Thyroid gland (tissue), 4 donors: Measurements from ENCODE around the gene SACM1L. TPM values are rescaled to one million over a fixed set of nuclear protein-coding genes. Genes with fewer than 3 reads are reported as not detected.

ENCODE experiments used
- DNase-seq, 2 donors: peaks; one replicate each; pipeline ENCODE4 v3.0.0-alpha.2; 2019
- H3K27ac ChIP-seq, 3 donors: fragments of 200-600 bp; sonication (generic); 1 replicate in 2 of 3; 2 replicates in 1 of 3; pipeline ENCODE4 v1.5.1; 2016 to 2019; ENCODE audit warnings: mild to moderate bottlenecking in 1 of 3, moderate library complexity in 1 of 3
- H3K27me3 ChIP-seq: fragments of 200-600 bp; sonication (generic); one replicate; pipeline ENCODE4 v1.5.1; 2019
- H3K36me3 ChIP-seq, 2 donors: fragments of 200-600 bp; sonication (generic); one replicate each; pipeline ENCODE4 v1.5.1; 2016 to 2019
- H3K4me1 ChIP-seq, 2 donors: fragments of 200-600 bp; sonication (generic); one replicate each; pipeline ENCODE4 v1.5.1; 2017 to 2019
- H3K4me3 ChIP-seq, 3 donors: fragments of 200-600 bp; sonication (generic); replicated peaks in 1 of 3; 1 replicate in 2 of 3; 2 replicates in 1 of 3; pipeline ENCODE4 v1.5.1; 2016; ENCODE audit warnings: mild to moderate bottlenecking in 1 of 3
- H3K9me3 ChIP-seq: fragments of 200-600 bp; sonication (generic); one replicate; pipeline ENCODE4 v1.5.1; 2017
- CTCF ChIP-seq, 6 experiments: fragments of 200-600 bp in 3 of 6; fragments of 450-650 bp in 3 of 6; sonication (generic) in 3 of 6; IDR thresholded peaks; one replicate each; pipeline ENCODE4 v1.5.1; 2016 to 2019; ENCODE audit warnings: antibody characterized with exemption in 6 of 6, mild to moderate bottlenecking in 2 of 6, inconsistent platforms in 1 of 6, moderate library complexity in 1 of 6
- POLR2A ChIP-seq, 2 donors: fragments of 450-650 bp; IDR thresholded peaks; one replicate each; pipeline ENCODE4 v1.6.1; 2017; ENCODE audit warnings: antibody characterized with exemption in 2 of 2, mild to moderate bottlenecking in 2 of 2, moderate library complexity in 1 of 2
- WGBS, 2 donors: methylation state at CpG; one replicate each; pipeline ENCODE4 v1.1.5; 2017; 5-methylcytosine and 5-hydroxymethylcytosine counted together
- intact Hi-C: fragments of 100-400 bp; cut with DNase I; formaldehyde crosslinking; loops from one replicate; pipeline ENCODE4 v1.15.1; 2023
- total RNA-seq, 4 donors: library from RNA; depleted of rRNA; stranded (reverse); fragments of >200 nt; gene quantifications; one replicate each; pipeline ENCODE4 v1.2.3, GENCODE V29; 2016

The SACM1L gene
- total RNA-seq, 4 donors from 2014 or later: 87.0 to 161 (median 111) TPM

GRCh38 chr3:45666757-45667431 is 22.3 kb upstream of the SACM1L start:
- Histone ChIP-seq H3K4me3 (no peak overlapping the region), H3K36me3 (peaks cover 0 to 12% of the 10 kb centered on the region in 2 donors), H3K4me1 (peaks cover 37 to 39% of the 10 kb centered on the region in 2 donors), H3K9me3 (no peaks in the 10 kb centered on the region), H3K27me3 (no peaks in the 10 kb centered on the region), H3K27ac (peak overlapping the region in 2 of 3 donors; percentile 7 to 11)
- DNase-seq: peak in 1 of 2 donors; percentile 40
- no peak for TF ChIP-seq POLR2A (IDR thresholded peaks at IDR 0.05)
- no peak for TF ChIP-seq CTCF (IDR thresholded peaks at IDR 0.05)
- WGBS, 2 donors: 64 to 65% methylated on average over 8 of the region's 8 CpGs
- intact Hi-C loops: no loop called here

GRCh38 chr3:45667569-45667934 is 21.6 kb upstream of the SACM1L start:
- intact Hi-C loops: no loop called here
- peaks cover 37 to 39% of the 10 kb centered on the region in 2 donors for H3K4me1 ChIP-seq
- no peaks in the 10 kb centered on the region for H3K9me3 ChIP-seq

DNA sequence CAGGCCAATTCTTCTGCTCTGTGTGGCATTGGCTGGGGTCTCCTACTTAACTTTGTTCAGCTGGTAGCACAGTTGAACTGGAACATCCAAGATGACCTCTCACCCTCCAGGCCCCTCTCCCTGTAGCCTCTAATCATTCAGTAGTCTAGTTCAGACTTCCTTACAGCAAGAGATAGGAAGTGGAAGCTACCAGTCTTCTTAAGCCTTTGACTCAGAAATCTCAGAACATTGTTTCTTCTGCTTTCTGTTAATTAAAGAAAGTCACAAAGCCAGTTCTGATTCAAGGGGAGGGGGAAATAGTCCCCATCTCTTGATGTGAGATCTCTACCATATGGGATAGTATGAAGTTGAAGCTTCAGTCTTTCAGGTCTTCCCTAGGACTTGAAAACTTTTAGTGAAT is 18.8 kb upstream of the SACM1L start:
- peaks cover 8 to 29% of the 10 kb centered on the region in 2 donors for H3K36me3 ChIP-seq
- intact Hi-C loops: no loop called here

More at GRCh38 chr3:45667569-45667934, 21.6 kb upstream of the SACM1L start:
- Histone ChIP-seq H3K27me3 (no peaks in the 10 kb centered on the region), H3K36me3 (peaks cover 0 to 14% of the 10 kb centered on the region in 2 donors), H3K27ac (peak overlapping the region in 1 of 3 donors; percentile 34), H3K4me3 (no peak overlapping the region)
- 92 to 96% methylated on average over 1 of the region's 1 CpG for WGBS, 2 donors
- no peak for DNase-seq
- TF ChIP-seq CTCF (IDR thresholded peaks at IDR 0.05) (no peak), POLR2A (IDR thresholded peaks at IDR 0.05) (no peak)

GRCh38 chr3:45670991-45671390 is 18.2 kb upstream of the SACM1L start:
- peaks cover 29 to 30% of the 10 kb centered on the region in 2 donors for H3K4me1 ChIP-seq
- WGBS, 2 donors: 40 to 73% methylated on average over 2 of the region's 2 CpGs
- peak overlapping the region; percentile 2 to 62 (median 13) for H3K27ac ChIP-seq
- no peak overlapping the region for H3K4me3 ChIP-seq
- no peaks in the 10 kb centered on the region for H3K27me3 ChIP-seq
- TF ChIP-seq POLR2A (IDR thresholded peaks at IDR 0.05): no peak
- no peak for TF ChIP-seq CTCF (IDR thresholded peaks at IDR 0.05)
- intact Hi-C loops: no loop called here
- no peaks in the 10 kb centered on the region for H3K9me3 ChIP-seq
- peaks cover 8 to 29% of the 10 kb centered on the region in 2 donors for H3K36me3 ChIP-seq
- no peak for DNase-seq

More for the DNA sequence above, 18.8 kb upstream of the SACM1L start:
- Histone ChIP-seq H3K27ac (peak overlapping the region; percentile 2 to 62 (median 13)), H3K27me3 (no peaks in the 10 kb centered on the region), H3K4me1 (peaks cover 27 to 30% of the 10 kb centered on the region in 2 donors), H3K9me3 (no peaks in the 10 kb centered on the region), H3K4me3 (no peak overlapping the region)
- no peak for TF ChIP-seq CTCF (IDR thresholded peaks at IDR 0.05)
- no peak for TF ChIP-seq POLR2A (IDR thresholded peaks at IDR 0.05)
- no peak for DNase-seq

GRCh38 chr3:45673273-45673672 is 15.9 kb upstream of the SACM1L start:
- intact Hi-C loops: no loop called here
- no peaks in the 10 kb centered on the region for H3K9me3 ChIP-seq
- DNase-seq: no peak
- no peaks in the 10 kb centered on the region for H3K27me3 ChIP-seq
- H3K36me3 ChIP-seq: peaks cover 8 to 28% of the 10 kb centered on the region in 2 donors
- TF ChIP-seq CTCF (IDR thresholded peaks at IDR 0.05) (no peak), POLR2A (IDR thresholded peaks at IDR 0.05) (no peak)
- no peak overlapping the region for H3K4me3 ChIP-seq
- peak overlapping the region in 2 of 3 donors; percentile 20 to 98 for H3K27ac ChIP-seq
- WGBS, 2 donors: 100% methylated on average over 2 of the region's 2 CpGs
- H3K4me1 ChIP-seq: peaks cover 31 to 35% of the 10 kb centered on the region in 2 donors
